A673 (cell line): ENCODE results near the gene CFAP61. TPM values are rescaled to one million over a fixed set of nuclear protein-coding genes. Genes with fewer than 3 reads are reported as not detected.

ENCODE experiments used
- BruUV-seq: library from RNA; stranded (reverse); fragments of 400-500 nt; replicated peaks from 2 replicates; lab custom pipeline; 2021; lab: Mats Ljungman, UMichigan
- CTCF ChIA-PET: fragments of 300-600 bp; sonication (Branson Sonifier 250); formaldehyde crosslinking; loops from one replicate; lab custom pipeline; 2022; ENCODE audit warnings: antibody characterized with exemption; lab: Charles Lee
- POLR2A ChIA-PET: fragments of 300-600 bp; sonication (Branson Sonifier 250); formaldehyde crosslinking; loops from one replicate; lab custom pipeline; 2022; ENCODE audit warnings: antibody characterized with exemption; ENCODE audit not compliant: low non-redundant PET; lab: Charles Lee
- DNase-seq: peaks from one replicate; pipeline ENCODE4 v3.0.0-alpha.2; 2015; ENCODE audit warnings: low spot score
- H3K27ac ChIP-seq: fragments of 200-600 bp; sonication (generic); 2 replicates; pipeline ENCODE4 v1.5.1; 2016; ENCODE audit warnings: mixed run types, low read depth, mild to moderate bottlenecking, mixed read lengths, antibody characterized with exemption, low read length; ENCODE audit not compliant: poor library complexity, severe bottlenecking
- H3K27me3 ChIP-seq: fragments of 200-600 bp; sonication (generic); replicated peaks from 2 replicates; pipeline ENCODE4 v1.6.1; 2017; ENCODE audit warnings: mixed run types, low read depth, mild to moderate bottlenecking, mixed read lengths, antibody characterized with exemption, low read length; ENCODE audit not compliant: insufficient read depth, poor library complexity
- H3K36me3 ChIP-seq: fragments of 200-600 bp; sonication (generic); 2 replicates; pipeline ENCODE4 v1.6.1; 2016; ENCODE audit warnings: mixed run types, mild to moderate bottlenecking, mixed read lengths, antibody characterized with exemption, low read length; ENCODE audit not compliant: insufficient read depth, poor library complexity, severe bottlenecking
- H3K4me1 ChIP-seq: fragments of 200-600 bp; sonication (generic); 2 replicates; pipeline ENCODE4 v1.6.1; 2017; ENCODE audit warnings: mixed run types, mild to moderate bottlenecking, mixed read lengths, antibody characterized with exemption, low read length; ENCODE audit not compliant: insufficient read depth, poor library complexity, severe bottlenecking
- H3K4me3 ChIP-seq: fragments of 200-600 bp; sonication (generic); 2 replicates; pipeline ENCODE4 v1.5.1; 2016; ENCODE audit warnings: low read depth, mixed run types, mild to moderate bottlenecking, mixed read lengths, low read length; ENCODE audit not compliant: poor library complexity, severe bottlenecking
- H3K9me3 ChIP-seq: fragments of 200-600 bp; sonication (generic); 2 replicates; pipeline ENCODE4 v1.6.1; 2016; ENCODE audit warnings: mixed run types, low read depth, mild to moderate bottlenecking, mixed read lengths, antibody characterized with exemption, low read length; ENCODE audit not compliant: poor library complexity, severe bottlenecking
- EZH2 ChIP-seq: fragments of 200-600 bp; sonication (generic); IDR thresholded peaks from 2 replicates; pipeline ENCODE4 v1.6.1; 2017; ENCODE audit warnings: borderline replicate concordance, low read depth, mild to moderate bottlenecking, mixed read lengths, antibody characterized with exemption, low read length; ENCODE audit not compliant: poor library complexity, severe bottlenecking
- intact Hi-C: fragments of 100-400 bp; cut with micrococcal nuclease; formaldehyde crosslinking; loops from one replicate; pipeline ENCODE4 v1.10.0; 2022; ENCODE audit not compliant: unreplicated experiment
- total RNA-seq: library from RNA; stranded (reverse); gene quantifications from 2 replicates; pipeline ENCODE4 v1.2.3, GENCODE V29; 2021
- TF ChIP-seq, protein P1 (sequence below): fragments of 300-800, 200-600 bp; sonication (generic); conservative IDR thresholded peaks from 2 replicates; pipeline ENCODE4 v1.5.1; 2017; ENCODE audit warnings: low read depth, mild to moderate bottlenecking, antibody characterized with exemption, low read length, moderate library complexity, mixed read lengths

Gene CFAP61
- total RNA-seq, 1 experiment from 2014 or later: not detected

DNA sequence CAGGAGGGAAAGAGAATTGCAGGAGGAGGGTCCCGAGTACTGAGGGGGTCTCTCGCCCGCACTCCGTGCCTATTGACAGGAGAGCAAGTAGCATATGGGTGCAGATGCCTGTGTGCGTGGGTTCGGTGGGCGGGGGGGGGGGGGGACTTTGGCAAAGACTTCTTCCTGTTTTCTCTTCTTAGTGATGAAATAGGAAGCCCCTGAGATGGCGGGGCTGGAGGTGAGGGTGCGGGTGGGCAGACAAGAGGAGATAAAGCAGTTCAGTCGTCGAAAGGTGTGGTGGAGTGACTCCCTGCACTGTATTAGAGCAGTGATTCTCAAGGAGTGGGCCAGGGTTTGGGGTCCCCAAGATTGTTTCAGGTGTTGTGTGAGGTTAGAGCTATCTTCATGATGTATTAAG is 31.4 kb upstream of the CFAP61 start:
- DNase-seq: no peak
- Histone ChIP-seq H3K4me3 (no peak overlapping the region), H3K36me3 (peaks cover 6% of the 10 kb centered on the region), H3K4me1 (peaks cover 4% of the 10 kb centered on the region), H3K27ac (no peak overlapping the region), H3K9me3 (no peaks in the 10 kb centered on the region), H3K27me3 (no peaks in the 10 kb centered on the region)
- TF ChIP-seq, protein P1, sequence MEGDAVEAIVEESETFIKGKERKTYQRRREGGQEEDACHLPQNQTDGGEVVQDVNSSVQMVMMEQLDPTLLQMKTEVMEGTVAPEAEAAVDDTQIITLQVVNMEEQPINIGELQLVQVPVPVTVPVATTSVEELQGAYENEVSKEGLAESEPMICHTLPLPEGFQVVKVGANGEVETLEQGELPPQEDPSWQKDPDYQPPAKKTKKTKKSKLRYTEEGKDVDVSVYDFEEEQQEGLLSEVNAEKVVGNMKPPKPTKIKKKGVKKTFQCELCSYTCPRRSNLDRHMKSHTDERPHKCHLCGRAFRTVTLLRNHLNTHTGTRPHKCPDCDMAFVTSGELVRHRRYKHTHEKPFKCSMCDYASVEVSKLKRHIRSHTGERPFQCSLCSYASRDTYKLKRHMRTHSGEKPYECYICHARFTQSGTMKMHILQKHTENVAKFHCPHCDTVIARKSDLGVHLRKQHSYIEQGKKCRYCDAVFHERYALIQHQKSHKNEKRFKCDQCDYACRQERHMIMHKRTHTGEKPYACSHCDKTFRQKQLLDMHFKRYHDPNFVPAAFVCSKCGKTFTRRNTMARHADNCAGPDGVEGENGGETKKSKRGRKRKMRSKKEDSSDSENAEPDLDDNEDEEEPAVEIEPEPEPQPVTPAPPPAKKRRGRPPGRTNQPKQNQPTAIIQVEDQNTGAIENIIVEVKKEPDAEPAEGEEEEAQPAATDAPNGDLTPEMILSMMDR: no peak
- no peak for TF ChIP-seq EZH2
- intact Hi-C loops: no loop called here
- CTCF ChIA-PET: no interaction called here
- no TSS peak for BruUV-seq
- POLR2A ChIA-PET: no interaction called here

DNA sequence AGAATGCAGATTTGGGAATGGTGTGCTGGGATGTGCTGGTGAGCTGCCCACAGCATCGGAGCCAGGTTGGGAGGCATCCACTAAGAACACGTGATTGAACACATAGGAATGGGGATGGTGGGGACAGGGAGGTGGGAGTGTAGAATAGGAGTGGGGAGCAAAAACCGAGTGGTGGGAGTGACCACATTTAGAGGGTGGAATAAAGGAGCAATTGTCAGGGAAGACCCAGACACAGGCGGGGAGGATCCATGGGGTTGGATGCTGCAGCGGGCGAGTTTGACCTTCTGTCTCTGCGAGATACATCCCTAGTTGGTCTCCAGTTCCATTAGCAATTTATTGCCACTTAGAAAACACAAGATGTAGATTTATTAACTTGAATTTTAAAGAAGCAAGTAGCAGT is 30.5 kb upstream of the CFAP61 start:
- POLR2A ChIA-PET: no interaction called here

DNA sequence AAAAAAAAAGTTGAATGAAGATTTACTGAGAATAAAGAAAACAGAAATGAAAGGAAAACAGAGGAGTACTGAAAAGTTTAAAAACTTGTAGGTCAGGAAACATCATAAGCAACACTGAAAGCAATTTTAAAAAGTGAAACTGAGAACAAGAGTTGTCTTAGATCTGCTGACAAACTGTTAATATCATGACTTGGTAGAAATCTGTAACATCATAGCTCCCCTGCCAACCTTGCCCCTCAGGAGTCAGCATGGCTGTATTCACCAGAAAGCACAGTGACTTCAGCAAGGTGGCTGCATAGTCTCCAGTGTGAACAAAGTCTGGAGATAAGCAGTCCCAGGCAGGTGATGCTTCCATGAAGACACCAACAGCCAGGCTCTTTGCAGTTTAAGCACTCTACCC is 29.8 kb upstream of the CFAP61 start:
- no peak overlapping the region for H3K27ac ChIP-seq
- intact Hi-C loops: no loop called here
- peaks cover 14% of the 10 kb centered on the region for H3K36me3 ChIP-seq
- no peaks in the 10 kb centered on the region for H3K27me3 ChIP-seq
- BruUV-seq: no TSS peak
- no peaks in the 10 kb centered on the region for H3K9me3 ChIP-seq
- DNase-seq: no peak
- H3K4me3 ChIP-seq: no peak overlapping the region
- POLR2A ChIA-PET: no interaction called here
- TF ChIP-seq, protein P1: no peak
- CTCF ChIA-PET: no interaction called here
- H3K4me1 ChIP-seq: no peaks in the 10 kb centered on the region

More for the DNA sequence above, 30.5 kb upstream of the CFAP61 start:
- no peak overlapping the region for H3K27ac ChIP-seq
- peaks cover under 1% of the 10 kb centered on the region for H3K4me1 ChIP-seq
- intact Hi-C loops: no loop called here
- no peak for DNase-seq
- H3K4me3 ChIP-seq: no peak overlapping the region
- H3K9me3 ChIP-seq: no peaks in the 10 kb centered on the region
- no TSS peak for BruUV-seq
- TF ChIP-seq EZH2: no peak
- TF ChIP-seq, protein P1: no peak
- CTCF ChIA-PET: no interaction called here
- peaks cover 8% of the 10 kb centered on the region for H3K36me3 ChIP-seq
- no peaks in the 10 kb centered on the region for H3K27me3 ChIP-seq
